ENCODE data around the gene DPM3.

DPM3 gene

DNA sequence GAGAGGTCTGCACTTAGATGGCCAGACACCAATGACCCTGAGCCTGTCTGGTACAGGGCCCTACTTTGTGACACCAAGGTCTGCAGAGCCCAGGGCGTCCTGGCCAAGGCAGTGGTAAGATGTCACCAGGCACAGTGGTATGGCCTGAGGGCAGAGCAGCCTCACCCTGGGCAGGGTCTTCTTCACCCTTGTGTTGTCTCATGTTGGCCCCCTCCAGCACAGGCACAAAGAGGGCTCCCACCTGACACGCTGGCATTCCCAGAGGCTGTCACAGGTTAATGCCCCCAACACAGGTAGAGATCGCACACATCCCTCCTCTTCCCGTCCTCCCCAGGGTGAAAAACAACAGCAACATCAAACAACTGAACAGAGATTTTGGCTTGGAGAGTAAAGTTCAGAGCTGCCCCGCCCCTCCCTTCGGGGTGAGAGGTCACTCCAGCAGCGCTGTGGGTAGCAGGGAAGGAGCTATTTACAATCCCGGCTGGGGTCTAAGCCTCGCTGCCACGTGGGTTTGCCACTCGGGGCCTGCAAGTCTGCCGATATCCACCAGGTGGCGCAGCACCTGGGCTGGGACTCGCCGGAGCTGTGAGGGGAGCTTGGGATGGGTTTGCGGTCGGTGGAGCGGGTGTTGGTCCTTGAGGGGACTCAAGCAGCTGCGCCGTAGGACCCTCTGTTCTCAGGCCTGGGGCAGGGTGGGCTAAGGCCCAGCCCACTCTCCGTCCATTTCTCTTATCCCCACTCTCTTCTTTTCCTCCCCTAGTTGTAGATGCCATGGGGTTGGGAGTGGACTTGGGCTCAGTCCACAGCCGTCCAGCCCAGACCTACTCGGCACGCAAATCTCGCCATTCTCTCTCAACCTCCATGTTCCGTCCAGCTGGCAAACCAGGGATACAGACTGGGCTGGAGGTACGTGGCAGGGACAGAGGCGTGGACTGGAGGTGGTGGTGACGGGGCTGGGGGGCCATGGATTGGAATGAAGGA lies 49.0 kb downstream of the DPM3 start:
- DNase-seq, result peak; percentile 84

Measured in activated CD8-positive, alpha-beta memory T cell treated with anti-CD3 and anti-CD28 coated beads, Interleukin-2, amount 50 U/mL, for 4 hours (primary cell).